CD4-positive, alpha-beta T cell treated with Interferon gamma for 1 hour (primary cell): ENCODE data around the gene UXS1.
"Not testable (repeated sequence)": the region's sequence is repeated elsewhere in the genome, so short reads cannot be mapped to it uniquely, and the experiment has no call there.

Experiments
- DNase-seq: peaks from one replicate; pipeline ENCODE4 v3.0.0-alpha.2; 2020

Gene UXS1

DNA sequence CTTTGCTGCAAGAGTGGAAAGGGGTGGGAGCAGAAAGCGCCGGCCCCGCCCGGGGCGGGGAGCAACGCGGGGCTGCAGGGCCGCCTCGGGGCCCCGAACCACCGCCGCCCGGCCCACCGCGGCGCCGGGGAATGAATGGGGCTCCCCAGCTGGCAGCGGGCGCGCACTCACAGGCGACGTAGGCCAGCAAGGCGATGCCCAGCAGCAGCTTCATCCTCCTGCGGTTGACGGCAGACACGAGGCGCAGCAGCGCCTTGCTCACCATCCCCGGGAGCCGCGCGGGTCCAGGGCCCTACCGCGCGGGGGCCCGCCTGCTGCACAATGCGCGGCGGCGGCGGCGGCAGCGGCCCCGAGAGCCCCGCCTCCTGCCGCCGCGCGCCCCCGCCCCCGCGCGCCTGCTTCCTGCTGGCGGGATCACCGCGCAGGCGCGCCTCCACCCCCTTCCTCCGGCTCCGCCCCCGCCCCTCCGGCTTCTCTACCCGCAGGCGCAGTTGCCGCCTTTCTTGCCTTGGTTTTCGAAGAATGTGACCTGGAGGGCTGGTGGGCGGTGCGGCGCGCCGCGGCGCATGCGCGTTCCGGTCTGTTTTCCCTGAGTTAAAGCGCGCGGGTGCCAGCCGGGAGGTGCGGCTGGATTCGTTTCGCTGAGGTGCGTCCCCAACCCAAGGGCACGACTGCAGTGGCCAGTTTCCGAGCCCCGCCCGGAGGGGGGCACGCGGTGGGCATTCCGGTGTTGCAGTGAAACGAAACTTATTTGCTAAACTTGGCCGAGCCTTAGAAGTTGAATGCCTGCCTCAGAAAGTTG lies at the start of gene UXS1:
Gene UXS1 (minus strand): TSS at position 325 of the 802 bp plus-strand sequence. CDS start 60 bp downstream, at position 265.
- peak; percentile 98 for DNase-seq

DNA sequence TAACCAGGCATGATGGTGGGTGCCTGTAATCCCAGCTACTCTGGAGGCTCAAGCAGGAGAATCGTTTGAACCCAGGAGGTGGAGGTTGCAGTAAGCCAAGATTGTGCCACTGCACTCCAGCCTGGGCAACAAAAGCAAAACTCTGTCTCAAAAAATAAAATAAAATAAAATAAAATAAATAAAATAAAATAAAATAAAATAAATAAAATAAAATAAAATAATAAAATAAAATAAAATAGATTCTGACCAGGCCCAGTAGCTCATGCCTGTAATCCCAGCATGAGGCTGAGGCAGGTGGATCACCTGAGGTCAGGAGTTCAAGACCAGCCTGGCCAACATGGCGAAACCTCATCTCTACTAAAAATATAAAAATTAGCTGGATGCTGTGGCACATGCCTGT lies 45.4 kb upstream of the UXS1 start:
- not testable (repeated sequence) for DNase-seq

DNA sequence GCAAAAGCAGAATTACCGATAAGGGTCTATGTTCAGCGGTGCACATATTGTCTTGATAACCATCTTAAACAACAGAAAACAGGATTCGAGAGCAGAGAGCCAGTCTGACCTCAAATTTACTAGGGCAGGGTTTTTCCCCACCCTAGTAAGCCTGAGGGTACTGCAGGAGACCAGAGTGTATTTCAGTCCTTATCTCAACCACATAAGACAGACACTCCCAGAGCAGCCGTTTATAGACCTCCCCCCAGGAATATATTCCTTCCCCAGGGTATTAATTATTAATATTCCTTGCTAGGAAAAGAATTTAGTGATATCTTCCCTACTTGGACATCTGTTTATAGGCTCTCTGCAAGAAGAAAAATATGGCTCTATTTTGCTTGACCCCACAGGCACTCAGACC lies 41.3 kb upstream of the UXS1 start:
- DNase-seq, result not testable (repeated sequence)

DNA sequence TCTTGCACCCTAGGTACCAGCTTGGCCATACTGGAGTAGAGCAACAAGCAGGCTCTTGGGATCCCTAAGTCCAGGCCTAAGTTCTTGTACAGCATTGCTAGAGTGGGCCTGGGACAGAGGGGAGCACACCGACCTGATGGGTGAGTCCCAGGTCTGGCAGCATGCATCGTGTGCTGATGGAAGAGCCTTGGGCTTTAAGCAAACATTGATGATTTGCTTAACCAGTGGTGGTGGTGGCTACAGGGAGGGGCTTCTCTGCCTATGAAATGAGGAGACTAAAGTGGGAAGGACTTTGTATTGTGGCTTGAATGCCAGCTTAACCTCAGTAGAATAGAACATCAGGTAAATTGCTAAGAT lies 39.2 kb upstream of the UXS1 start:
- no peak for DNase-seq

DNA sequence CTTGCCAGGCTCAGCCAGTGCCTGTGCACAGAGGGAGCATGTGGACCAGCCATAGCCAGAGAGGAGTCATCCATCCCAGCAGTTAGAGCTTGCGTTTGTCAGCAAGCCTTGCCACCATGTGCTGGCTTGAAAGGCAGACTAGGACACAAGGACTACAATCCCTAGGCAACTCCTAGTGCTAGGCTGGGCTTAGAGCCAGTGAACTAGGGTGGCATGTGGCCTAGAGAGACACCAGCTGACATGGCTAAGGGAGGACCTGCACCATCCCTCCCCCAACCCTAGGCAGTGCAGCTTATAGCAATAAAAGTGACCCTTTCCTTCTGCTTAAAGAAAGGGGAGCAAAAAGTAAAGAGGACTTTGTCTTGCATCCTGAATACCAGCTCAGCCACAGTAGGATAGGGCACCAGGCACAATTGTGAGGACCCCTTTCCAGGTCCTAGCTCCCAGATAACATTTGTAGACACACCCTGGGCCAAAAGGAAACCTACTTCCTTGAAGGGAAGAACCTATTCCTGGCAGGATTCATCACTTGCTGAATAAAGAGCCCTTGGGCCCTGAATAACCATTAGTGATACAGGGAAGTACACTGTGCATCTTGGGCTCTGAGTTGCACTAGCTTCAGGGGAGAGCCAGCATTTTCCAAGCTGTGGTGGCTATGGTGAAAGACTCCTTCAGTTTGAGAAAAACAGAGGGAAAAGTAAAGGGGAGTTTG lies 38.7 kb upstream of the UXS1 start:
- DNase-seq, result no peak

DNA sequence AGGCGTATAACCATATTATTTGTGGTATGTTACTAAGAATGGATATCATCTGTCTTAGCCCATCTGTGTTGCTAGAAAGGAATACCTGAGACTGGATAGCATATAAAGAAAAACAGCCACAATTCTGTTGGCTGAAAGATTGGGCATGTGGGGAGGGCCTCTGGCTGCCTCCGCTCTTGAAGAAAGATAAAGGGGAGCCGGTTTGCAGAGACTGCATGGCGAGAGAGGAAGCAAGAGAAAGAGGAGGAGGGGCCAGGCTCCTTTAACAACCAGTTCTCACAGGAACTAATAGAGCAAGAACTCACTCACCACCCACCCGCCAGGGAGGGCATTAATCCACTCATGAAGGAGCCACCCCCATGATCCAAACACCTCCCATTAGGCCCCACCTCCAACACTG lies 29.2 kb upstream of the UXS1 start:
- no peak for DNase-seq

DNA sequence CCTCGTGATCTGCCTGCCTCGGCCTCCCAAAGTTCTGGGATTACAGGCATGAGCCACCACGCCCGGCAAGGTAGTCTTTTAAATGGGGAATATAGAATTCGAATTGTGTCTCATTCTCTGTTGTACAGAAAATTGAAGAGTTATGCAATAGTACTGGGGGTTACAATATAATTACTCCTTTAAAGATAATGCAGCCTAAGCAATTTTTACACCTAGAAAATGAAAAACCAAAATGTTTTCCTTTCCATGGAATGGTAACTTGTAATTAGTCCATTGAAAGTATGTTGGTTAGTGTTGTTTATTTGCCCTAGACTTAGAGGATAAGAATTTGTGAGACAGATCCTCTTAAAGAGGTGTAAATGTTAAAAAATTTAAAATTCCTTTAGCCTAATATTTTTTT lies 28.0 kb upstream of the UXS1 start:
- DNase-seq, result not testable (repeated sequence)

DNA sequence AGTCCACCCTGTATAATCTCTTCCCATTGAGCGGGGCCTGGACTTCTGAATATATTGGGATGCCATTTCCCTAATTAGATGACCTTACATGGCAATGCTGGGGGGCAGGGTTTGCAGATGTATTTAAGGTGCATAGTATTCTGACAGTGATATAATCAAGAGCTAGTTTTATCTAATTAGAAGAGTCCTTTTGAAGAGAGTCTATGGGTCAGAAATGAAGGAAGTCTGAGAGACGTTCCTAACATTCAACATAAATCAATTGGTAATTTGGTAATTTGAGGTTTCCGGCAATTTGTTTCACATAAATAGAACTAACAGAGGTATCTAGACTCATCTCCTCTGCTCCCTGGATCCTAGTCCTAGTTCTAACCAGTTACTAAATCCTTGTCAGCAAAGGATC lies 25.7 kb upstream of the UXS1 start:
- no peak for DNase-seq

DNA sequence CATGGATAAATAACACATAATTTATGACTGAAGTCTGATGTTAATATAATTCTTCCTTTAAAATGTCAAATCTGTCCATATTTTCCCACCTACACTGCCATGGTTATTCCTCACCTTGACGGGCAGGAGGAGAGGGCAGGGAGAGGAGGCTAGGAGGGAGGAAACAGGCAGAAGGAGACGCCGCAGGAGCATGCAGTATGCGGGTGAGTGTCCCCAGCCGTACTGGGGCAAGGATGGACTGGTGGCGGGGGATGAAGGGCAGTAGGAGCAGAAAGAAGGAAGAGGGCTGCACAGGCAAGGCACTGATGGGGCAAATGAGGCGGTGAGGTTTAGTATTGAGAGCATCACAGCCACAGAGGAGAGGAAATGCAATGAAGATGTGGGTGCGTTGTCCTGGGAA lies 25.1 kb upstream of the UXS1 start:
- not testable (repeated sequence) for DNase-seq

DNA sequence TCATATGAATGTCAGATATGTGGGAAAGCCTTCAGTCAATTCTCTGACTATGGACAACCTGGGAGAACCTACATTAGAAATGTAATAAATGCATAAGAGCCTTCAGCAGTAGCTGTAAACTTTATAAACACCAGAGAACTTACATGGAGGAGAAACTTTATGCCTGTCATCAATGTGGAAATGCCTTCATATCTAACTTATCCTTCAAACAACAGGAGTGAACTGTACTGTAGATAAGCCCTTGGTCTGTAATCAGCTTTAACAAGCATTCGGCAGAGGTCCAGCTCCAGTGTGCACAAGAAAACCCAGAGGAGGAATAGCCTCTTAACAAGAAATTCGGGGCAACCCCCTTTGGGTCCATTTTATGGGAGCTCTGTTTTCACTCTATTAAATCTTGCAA lies 14.8 kb upstream of the UXS1 start:
- no peak for DNase-seq

DNA sequence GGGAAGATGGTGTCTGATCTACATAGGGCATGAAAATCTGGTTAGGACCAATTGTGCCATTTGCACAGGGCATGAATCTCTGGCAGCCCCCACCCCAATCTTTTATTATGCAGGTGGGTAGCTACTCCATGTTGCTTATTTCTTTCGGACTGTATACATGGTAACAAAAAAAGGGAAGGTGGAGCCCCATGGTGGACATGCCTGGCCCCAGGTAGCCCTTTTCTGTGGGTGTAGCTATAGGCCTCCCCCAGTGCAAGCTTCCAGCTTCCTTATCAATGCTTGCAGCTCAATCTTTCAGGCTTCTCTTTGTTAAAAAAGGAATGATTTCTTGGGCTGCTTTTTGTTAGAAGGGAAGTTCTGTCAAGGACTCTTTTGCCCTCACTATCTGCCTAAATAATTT lies 14.3 kb upstream of the UXS1 start:
- DNase-seq, result no peak

DNA sequence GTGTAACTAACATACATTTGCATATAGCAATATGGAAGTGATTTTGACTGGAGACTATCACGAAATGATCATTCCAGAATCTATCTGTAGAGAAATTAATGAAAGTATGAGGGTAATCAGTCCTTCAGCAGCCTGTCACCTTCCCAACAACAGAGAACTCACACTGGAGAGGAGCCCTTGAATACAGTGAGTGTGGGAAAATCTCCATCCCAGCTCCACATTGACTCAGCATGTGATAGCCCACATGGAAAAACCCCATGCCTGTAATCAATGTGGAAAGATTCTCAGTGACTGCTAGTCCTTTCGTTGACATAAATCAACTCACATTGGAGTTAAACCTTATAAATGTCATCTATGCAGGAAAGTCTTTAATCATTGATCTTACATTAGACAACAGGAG lies 13.1 kb upstream of the UXS1 start:
- DNase-seq, result no peak

DNA sequence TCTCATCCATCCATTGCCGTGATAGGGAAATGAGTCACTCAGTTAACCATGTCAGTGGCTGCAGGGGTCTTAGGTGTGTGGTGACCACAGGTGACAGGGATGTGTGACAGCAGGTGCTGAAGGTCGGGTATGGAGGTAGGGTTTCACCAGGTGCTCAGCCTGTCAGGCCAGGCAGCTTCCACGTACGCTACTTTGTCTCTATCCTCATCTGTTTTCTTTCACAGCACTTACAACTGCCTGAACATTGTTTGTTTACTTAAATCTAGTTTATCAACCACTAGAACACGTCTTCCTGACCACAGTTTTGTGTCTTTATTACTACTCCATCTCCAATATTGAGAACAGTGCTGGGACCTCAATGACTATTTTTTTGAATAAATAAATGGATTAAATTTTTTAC lies 11.4 kb upstream of the UXS1 start:
- no peak for DNase-seq

DNA sequence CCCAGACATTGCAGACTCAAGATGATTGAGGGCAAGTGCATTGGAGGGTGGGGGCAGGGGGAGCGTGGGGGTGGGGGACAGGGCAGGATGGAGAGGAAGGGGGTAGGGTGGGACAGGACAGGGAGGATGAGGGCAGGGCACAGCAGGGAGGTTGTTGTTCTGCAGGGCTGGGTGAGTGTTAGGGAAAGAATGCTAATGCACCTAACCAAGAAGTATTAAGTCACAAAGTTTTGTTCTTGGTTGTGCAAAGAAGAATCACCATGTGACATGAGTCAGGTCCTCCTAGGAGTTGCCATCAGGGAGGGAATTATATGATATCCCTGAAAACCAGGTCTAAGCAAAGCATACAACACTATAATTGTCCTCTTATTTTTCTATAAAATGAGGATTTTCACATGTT lies 10.4 kb upstream of the UXS1 start:
- not testable (repeated sequence) for DNase-seq

DNA sequence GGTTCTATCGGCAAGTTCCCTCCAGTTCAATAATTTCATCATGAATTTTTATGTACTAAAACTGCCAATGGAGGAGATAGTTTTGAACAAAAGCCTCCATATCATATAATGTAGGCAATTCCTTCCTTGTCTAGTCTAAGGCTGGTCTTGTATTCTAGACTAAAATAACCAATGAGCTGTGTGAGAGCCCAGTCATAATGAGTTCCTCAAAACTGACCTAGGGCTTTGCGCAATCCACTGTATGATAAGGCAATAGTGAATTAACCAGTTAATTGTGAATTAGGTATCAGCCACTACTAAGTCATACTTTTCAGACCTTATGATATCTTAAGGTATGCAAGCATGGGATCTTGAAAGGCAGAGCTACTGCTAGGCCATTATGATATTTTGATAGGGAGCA lies 7.6 kb upstream of the UXS1 start:
- DNase-seq, result no peak

DNA sequence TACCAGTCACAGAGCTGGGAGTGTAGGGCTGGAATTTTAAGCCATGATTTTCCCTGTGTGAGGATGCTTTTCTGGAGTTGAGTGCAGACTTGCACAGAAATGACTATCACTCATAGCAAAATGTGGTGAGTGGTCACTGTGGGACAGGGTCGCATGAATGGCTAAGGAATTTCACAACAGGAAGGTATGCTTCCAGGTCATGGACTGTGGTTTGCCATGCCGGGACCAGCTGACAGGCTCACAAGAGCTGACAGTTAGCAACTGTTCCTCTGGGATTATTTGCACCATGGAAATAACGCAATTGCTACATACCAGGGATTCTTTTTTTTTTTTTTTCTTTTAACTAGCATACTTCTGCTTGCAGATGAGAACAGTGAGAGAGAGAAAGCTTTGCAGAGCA lies 3.8 kb upstream of the UXS1 start:
- no peak for DNase-seq

DNA sequence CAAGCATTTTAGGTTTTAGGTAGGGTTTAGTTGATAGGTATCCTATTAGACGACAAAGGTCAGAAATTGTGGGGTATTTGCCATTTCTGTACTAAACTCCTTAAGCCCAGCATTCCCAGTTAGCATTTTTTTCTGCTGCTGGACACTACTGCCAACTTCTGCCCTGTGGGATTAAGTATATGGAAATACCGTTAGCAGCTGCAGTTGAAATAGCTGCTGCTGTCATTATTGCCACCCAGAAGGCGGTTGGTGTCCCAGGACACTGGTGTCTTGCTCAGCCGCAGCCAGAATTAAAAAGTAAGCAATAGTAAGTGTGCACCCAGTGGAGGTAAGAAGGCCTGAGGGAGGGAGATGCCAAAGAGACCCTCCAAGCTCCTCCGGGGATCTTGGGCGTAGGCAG lies 1.9 kb upstream of the UXS1 start:
- DNase-seq, result no peak

DNA sequence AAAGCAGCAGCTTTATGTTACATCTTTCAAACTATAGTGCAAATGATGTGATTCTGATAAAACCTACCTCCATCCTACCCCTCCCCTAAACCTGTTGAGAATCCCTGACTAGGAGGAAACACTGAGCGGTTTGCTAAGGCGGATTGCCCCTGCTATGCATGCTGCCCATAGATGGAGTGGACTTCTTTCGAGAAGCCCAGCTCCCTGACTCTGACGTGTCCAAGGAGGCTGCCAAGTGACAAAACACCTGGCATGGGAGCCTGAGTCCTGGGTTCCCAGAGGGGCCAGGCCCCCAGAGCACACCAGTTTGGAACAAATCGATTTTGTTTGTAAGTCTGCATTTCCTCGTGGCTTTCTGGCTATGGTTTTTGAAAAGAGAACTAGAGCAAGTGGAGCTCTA lies 1.4 kb upstream of the UXS1 start:
- no peak for DNase-seq

DNA sequence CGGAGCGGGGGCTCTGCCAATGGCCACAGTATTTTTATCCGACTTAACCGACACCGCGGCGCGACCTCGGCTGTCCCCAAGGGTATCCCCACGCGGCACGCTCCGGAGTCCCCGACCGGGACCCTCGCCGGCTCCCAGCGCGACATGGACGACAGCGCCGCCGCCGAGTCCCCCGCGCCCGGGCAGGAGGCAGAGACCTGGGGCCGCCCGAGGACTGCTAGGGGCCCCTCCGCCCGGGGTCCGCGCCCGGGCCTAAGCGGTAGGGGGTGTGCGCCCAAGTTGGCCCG lies 468 bp downstream of the UXS1 start:
- DNase-seq, result no peak

DNA sequence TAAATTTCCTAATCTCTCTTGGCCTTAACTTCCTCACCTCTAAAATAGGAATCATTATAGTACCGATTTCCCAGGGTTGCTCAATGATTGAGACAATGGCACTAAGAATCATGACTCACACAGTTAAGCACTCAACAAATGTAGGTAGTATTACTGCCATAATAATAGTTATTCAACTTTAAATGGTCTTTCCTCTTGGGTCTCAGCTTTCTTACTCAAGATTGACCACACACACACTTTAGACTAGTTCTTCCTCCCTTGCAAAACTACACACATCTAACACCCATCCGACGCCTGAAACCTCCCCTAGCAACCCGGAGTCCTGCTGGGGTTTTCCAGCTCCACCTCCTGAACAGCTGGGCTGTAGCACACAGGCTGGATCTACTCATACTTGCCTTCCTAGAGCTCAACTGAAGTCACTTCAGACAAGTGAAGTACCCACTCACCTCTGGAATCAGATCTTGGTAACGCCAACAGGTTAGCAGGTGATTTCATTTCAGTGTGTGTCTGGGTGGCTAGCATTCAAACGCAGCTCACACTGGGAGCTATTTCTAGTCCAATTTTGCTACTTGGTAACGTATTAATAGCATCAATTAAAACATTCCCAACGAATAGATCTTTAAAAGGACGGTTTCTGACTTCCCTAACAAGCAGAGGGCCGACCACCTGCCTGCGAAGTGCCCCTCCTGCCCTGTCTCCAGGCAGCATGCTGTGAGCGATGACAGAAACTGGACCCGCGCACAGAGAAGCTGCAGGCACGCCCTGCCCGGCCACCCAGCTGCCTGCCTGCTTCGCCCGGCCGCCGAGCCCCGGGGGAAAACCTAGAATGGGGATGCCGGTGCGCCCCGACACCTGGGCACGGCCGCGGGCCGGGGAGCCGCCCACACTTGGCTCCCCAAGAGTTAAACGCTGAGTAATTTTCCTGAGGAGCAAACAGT lies 1.1 kb downstream of the UXS1 start:
- DNase-seq, result peak; percentile 66

DNA sequence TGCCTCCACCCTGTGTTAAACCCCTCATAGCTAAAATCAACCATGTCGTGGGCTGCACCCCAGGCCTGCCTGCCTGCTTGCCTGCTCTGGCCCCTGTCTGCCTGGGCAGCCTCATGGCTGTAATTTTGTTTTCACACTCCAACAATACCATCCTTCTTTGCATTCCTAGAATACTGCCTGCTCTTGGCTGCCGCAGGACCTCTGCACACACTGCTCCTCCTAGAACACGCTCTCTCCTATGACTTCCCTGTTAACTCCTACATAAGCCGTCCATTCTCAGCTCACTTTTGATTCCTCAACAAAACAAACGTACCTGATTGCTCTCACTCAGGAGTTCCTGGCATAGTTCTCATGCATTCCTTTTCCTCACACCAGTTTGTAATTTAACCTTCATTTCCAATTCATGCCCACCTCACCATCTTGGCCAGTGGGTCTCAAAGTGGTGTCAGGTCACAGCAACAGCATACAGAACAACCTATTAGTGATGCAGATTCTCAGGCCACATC lies 2.5 kb downstream of the UXS1 start:
- DNase-seq, result no peak

DNA sequence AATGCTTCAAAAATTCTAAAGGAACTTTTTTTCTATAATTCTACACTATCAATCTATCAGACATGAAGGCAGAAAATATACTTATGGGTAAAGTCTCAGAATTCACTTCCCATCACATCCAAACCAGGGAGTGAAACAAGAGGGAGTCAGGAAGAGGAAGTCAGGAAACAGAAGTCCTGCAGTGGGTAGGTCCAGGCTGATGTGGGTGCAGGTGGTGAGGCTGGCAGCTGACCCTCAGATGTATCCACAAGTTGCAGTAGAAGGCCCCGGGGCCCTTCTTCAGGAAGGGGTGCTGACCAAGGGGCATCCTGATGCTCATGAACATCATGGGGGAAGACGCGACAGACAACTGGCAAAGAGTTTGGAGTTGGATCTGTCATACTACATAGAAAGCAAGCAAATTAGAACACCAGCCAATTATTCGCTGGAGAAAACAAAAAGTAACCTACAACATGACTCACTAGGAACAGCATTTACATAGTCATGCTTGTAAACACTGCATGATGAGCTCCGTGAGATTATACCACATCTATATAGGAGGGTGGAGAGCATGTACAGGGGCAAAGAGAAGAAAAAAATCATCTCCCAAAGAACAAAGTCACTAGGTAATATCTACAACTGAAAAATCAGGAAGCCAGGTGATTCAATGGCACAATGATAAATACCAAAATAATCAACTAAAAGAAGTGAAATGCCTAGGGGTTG lies 4.2 kb downstream of the UXS1 start:
- no peak for DNase-seq

DNA sequence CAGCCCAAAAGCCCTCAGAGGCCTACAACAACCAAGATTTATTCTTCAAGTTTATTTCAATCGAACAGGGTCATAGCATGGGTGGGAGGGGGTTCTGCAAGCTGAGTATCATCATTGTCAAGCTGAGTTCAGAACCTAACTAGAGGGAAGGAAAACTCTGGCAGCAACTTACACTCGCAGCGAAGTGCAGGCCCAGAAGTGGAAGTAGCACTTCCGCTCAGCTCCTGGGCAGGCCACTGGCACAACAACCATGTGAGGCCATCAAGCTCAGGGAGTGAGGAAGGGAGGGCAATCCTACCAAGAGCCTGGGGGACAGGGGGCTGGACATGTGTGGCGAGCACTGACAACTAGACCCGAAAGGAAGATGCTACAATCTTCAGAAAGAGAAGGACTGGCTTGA lies 4.8 kb downstream of the UXS1 start:
- peak; percentile 10 for DNase-seq
